ENCODE results near the gene TOR1B. TPM values are rescaled to one million over a fixed set of nuclear protein-coding genes. Genes with fewer than 3 reads are reported as not detected.

The TOR1B gene
- total RNA-seq, 1 donor from 2014 or later = 18.0 TPM

DNA sequence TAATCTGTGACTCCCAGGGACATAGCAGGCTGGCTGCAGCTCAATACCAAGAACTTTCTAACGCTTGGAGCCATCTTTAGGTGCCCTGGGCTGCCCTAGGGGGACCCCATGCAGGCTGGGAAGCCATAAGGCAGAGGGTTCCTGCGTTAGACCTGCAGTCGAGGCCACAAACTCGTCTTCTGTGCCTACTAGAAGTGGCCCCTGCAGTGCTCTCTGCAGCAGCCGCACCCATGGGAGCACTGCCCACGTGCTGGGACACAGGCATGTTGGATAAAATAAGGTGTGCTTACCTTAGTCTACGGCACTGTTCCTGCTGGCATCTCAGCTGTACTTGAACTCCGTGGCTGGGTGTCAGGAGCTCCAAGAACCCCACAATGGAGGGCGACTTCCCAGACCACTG lies 9.4 kb downstream of the TOR1B start:
- peaks cover 4% of the 10 kb centered on the region for H3K36me3 Mint-ChIP-seq (ENCODE audit: low read depth)
- no peak for DNase-seq (ENCODE audit: low read depth, low spot score)
- peaks cover 3% of the 10 kb centered on the region for H3K4me1 Mint-ChIP-seq
- H3K4me3 Mint-ChIP-seq = no peak overlapping the region
- no peak for TF ChIP-seq CTCF (conservative IDR thresholded peaks at IDR 0.05)
- no peaks in the 10 kb centered on the region for H3K27me3 Mint-ChIP-seq (ENCODE audit: low read depth)
- H3K27ac Mint-ChIP-seq (ENCODE audit: unreplicated experiment) = no peak overlapping the region
- no peaks in the 10 kb centered on the region for H3K9me3 Mint-ChIP-seq

GRCh38 chr9:129813661-129814060 lies 10.7 kb downstream of the TOR1B start:
- no peak overlapping the region for H3K27ac Mint-ChIP-seq (ENCODE audit: unreplicated experiment)
- DNase-seq (ENCODE audit: low read depth, low spot score) = no peak
- H3K4me3 Mint-ChIP-seq = no peak overlapping the region
- peaks cover 4% of the 10 kb centered on the region for H3K36me3 Mint-ChIP-seq (ENCODE audit: low read depth)
- TF ChIP-seq CTCF (conservative IDR thresholded peaks at IDR 0.05) = no peak
- H3K9me3 Mint-ChIP-seq = no peaks in the 10 kb centered on the region
- H3K27me3 Mint-ChIP-seq (ENCODE audit: low read depth) = no peaks in the 10 kb centered on the region
- peaks cover 3% of the 10 kb centered on the region for H3K4me1 Mint-ChIP-seq

DNA sequence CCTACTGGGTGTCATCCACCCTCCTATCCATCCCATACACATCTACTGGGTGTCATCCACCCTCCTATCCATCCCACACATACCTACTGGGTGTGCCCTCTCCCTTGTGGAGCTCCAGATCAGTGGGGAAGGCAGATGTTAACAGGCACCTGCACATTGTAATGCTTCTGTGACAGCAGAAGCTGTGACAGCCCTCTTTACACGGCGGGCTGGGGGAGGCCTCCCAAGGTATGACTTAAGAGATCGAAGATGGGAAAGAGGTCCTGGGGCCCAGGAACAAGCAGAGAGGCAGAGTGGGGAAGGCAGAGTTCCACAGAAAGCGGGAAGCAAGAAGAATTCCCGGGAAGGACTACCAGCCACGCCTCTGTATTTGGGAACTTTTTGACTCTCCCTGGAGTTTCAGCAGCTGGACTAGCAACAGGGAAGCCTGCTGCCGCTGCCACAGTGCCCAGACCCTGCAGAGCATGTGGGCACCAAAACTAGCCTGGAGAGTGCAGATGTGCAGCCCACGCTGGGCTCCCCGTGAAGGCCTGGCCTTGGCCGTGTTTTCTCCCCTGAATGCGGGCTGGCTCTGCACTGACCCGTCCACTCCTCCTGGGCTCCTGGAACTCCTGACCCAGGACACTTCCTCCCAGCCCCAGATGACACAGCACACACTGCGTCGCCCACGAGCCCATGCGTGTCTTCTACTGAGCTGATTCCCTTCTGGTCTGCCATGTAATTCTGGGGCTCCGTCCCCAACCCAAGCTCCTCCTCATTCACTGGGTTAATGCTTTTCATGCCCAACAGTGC lies 11.6 kb downstream of the TOR1B start:
- Mint-ChIP-seq H3K27ac (ENCODE audit: unreplicated experiment) (no peak overlapping the region), H3K4me3 (no peak overlapping the region), H3K9me3 (no peaks in the 10 kb centered on the region), H3K36me3 (ENCODE audit: low read depth) (peaks cover 4% of the 10 kb centered on the region), H3K27me3 (ENCODE audit: low read depth) (no peaks in the 10 kb centered on the region), H3K4me1 (no peaks in the 10 kb centered on the region)
- no peak for DNase-seq (ENCODE audit: low read depth, low spot score)
- TF ChIP-seq CTCF (conservative IDR thresholded peaks at IDR 0.05) = no peak

- no peaks in the 10 kb centered on the region for H3K4me1 Mint-ChIP-seq
- H3K4me3 Mint-ChIP-seq = no peak overlapping the region
- no peak for TF ChIP-seq CTCF (conservative IDR thresholded peaks at IDR 0.05)
- H3K27me3 Mint-ChIP-seq (ENCODE audit: low read depth) = no peaks in the 10 kb centered on the region
- H3K36me3 Mint-ChIP-seq (ENCODE audit: low read depth) = peaks cover 4% of the 10 kb centered on the region
- peak overlapping the region; percentile 12 for H3K27ac Mint-ChIP-seq (ENCODE audit: unreplicated experiment)
- no peak for DNase-seq (ENCODE audit: low read depth, low spot score)
- no peaks in the 10 kb centered on the region for H3K9me3 Mint-ChIP-seq
Measured at GRCh38 chr9:129815278-129815677, 12.3 kb downstream of the TOR1B start.

- no peak for DNase-seq (ENCODE audit: low read depth, low spot score)
- Mint-ChIP-seq H3K4me1 (no peaks in the 10 kb centered on the region), H3K36me3 (ENCODE audit: low read depth) (peaks cover 4% of the 10 kb centered on the region), H3K27me3 (ENCODE audit: low read depth) (no peaks in the 10 kb centered on the region), H3K4me3 (peak overlapping the region; percentile 40), H3K9me3 (no peaks in the 10 kb centered on the region), H3K27ac (ENCODE audit: unreplicated experiment) (no peak overlapping the region)
- no peak for TF ChIP-seq CTCF (conservative IDR thresholded peaks at IDR 0.05)
Measured at GRCh38 chr9:129816501-129817435, 13.8 kb downstream of the TOR1B start.
